Measurements from ENCODE around the gene USP9Y. TPM values are rescaled to one million over a fixed set of nuclear protein-coding genes. Genes with fewer than 3 reads are reported as not detected.
"Not testable (repeated sequence)": the region's sequence is repeated elsewhere in the genome, so short reads cannot be mapped to it uniquely, and the experiment has no call there.

USP9Y gene, protein sequence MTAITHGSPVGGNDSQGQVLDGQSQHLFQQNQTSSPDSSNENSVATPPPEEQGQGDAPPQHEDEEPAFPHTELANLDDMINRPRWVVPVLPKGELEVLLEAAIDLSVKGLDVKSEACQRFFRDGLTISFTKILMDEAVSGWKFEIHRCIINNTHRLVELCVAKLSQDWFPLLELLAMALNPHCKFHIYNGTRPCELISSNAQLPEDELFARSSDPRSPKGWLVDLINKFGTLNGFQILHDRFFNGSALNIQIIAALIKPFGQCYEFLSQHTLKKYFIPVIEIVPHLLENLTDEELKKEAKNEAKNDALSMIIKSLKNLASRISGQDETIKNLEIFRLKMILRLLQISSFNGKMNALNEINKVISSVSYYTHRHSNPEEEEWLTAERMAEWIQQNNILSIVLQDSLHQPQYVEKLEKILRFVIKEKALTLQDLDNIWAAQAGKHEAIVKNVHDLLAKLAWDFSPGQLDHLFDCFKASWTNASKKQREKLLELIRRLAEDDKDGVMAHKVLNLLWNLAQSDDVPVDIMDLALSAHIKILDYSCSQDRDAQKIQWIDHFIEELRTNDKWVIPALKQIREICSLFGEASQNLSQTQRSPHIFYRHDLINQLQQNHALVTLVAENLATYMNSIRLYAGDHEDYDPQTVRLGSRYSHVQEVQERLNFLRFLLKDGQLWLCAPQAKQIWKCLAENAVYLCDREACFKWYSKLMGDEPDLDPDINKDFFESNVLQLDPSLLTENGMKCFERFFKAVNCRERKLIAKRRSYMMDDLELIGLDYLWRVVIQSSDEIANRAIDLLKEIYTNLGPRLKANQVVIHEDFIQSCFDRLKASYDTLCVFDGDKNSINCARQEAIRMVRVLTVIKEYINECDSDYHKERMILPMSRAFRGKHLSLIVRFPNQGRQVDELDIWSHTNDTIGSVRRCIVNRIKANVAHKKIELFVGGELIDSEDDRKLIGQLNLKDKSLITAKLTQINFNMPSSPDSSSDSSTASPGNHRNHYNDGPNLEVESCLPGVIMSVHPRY (N-terminal part only)
- total RNA-seq = 10 to 100 TPM; 16.7 to 25.3 TPM

- CTCF ChIA-PET = interaction anchor here (1.3 kb wide), 1 partner anchor 11 kb away, joined by 4 read pairs; no protein-coding TSS in a partner anchor
- H3K27me3 Mint-ChIP-seq = no peaks in the 10 kb centered on the region
- peaks cover 10% of the 10 kb centered on the region for H3K9me3 Mint-ChIP-seq (ENCODE audit: low read depth)
- H3K4me3 Mint-ChIP-seq = no peak within 1 kb of the TSS
- ATAC-seq (no peak), DNase-seq (no peak)
- H3K27ac Mint-ChIP-seq = no peak within 1 kb of the TSS
- H3K4me1 Mint-ChIP-seq = no peaks in the 10 kb centered on the region
- H3K36me3 Mint-ChIP-seq = peaks cover 73% of the 10 kb centered on the region
Observed at GRCh38 chrY:12701181-12701695, at the start of gene USP9Y. Gene USP9Y (plus strand): TSS chrY:12701231. CDS start chrY:12709448, 8,217 bp downstream.

DNA sequence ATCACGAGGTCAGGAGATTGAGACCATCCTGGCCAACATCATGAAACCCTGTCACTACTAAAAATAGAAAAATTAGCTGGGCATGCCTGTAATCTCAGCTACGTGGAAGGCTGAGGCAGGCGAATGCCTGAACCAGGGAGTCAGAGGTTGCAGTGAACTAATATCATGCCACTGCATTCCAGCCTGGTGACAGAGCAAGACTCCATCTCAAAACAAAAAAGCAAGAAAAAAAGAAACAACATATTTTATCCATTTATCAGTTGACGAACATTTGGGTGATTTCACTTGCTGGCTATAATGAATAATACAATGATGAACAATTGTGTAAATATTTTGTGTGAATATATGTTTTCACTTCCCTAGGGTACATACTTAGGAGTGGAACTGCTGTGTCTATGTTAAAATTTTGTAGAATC lies 49.4 kb upstream of the USP9Y start:
- Mint-ChIP-seq H3K36me3 (no peaks in the 10 kb centered on the region), H3K4me3 (no peak overlapping the region), H3K27ac (no peak overlapping the region), H3K27me3 (no peaks in the 10 kb centered on the region), H3K9me3 (ENCODE audit: low read depth) (no peaks in the 10 kb centered on the region), H3K4me1 (no peaks in the 10 kb centered on the region)
- CTCF ChIA-PET = no interaction called here
- no peak for DNase-seq
- no peak for ATAC-seq

DNA sequence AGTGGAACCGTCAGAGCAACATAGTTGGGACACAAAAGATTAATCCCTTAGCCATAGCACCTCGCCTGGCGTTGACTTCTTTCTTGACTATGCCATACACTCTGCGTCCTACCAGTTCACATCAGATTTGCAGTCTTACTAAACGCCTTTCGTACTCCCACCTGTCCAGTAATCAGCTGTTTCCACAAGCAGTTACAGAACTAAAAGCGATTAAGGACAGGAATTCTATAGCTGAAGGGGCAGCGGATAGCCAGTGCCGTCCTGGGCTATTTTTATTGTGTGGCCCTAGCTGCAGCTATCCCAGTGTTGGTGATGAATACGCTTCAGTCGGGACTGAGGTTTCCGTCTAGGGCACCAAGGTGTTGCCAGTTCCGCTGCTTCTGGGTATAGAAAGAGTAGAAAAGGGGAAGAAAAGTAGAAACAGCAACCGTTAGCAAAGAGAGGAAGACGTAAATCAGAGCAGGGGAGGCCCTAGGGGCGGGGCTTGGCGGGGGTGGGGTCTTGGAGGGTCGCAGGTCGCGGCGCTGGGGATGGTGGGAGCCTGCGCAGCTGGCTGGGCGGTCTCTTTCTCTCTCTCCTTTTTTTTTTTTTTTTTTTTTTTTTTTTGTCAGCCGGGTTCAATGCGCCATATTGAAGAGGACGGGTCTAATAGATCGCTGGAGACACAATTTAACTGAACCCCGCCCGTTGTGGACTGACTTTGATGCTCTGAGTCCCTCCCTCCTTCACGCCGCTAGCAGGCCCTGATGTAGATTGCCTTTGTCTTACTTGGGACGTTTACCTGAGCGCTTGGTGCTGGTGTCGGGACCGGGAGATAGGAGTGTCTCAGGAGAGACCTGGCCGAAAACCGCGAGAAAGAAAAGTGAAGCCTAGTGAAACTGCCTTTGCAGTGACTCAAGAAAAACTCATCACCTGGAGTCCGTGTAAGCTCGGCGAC lies 39.0 kb upstream of the USP9Y start:
- no peaks in the 10 kb centered on the region for H3K9me3 Mint-ChIP-seq (ENCODE audit: low read depth)
- H3K4me3 Mint-ChIP-seq = peak overlapping the region; percentile 93
- no peaks in the 10 kb centered on the region for H3K27me3 Mint-ChIP-seq
- peak; percentile 86 for DNase-seq
- CTCF ChIA-PET = interaction anchor here (0.9 kb wide), 1 partner anchor 50 kb away, joined by 3 read pairs; no protein-coding TSS in a partner anchor
- peak; percentile 84 for ATAC-seq
- peak overlapping the region; percentile 99 for H3K27ac Mint-ChIP-seq
- peaks cover 23% of the 10 kb centered on the region for H3K36me3 Mint-ChIP-seq
- H3K4me1 Mint-ChIP-seq = peaks cover 19% of the 10 kb centered on the region

DNA sequence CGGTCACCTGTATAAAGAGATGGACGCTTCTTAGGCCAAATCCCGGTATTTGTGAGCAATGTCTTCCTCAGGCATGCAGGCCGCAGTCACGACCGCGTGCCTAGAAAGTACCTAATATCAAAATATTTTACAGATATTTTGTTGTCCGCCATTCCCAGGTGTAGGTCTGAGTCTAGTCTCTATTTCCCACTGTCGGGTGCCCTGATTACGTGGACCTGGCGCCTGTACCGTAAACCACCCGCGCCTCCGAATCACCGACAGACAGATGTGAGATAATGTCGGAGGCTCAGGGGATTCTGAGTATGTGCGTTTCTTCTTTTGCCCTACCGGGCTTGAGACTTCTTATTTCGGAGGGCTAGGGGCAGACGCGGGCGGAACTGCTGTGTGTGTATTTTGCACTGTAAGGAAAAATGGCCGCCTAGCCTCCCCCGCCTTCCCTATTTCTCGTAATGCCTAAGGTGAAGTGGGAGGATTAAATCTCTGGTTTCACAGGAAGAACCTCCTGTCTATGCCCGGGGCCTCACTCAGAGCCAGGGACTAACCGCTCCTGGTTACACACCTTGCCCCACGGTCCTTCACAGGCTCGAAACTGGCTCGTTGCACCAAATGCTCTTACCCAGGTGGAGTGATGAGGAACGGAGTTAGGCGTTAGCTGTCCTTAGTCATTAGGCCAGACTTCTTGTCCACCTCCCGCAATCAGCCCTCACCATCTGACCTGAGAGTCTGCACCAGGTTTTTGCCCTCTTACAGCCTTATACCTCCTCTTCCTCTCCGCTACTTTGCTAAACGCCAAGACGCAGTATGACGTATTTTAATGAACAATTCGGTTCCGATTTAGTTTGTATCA lies 38.1 kb upstream of the USP9Y start:
- Mint-ChIP-seq H3K27me3 (no peaks in the 10 kb centered on the region), H3K27ac (peak overlapping the region; percentile 99), H3K4me1 (peaks cover 20% of the 10 kb centered on the region), H3K36me3 (peaks cover 26% of the 10 kb centered on the region), H3K9me3 (ENCODE audit: low read depth) (no peaks in the 10 kb centered on the region), H3K4me3 (peak overlapping the region; percentile 93)
- CTCF ChIA-PET = no interaction called here
- DNase-seq (peak; percentile 62), ATAC-seq (peak; percentile 44)

- peak; percentile 50 for DNase-seq
- peaks cover 29% of the 10 kb centered on the region for H3K36me3 Mint-ChIP-seq
- H3K4me1 Mint-ChIP-seq = peaks cover 23% of the 10 kb centered on the region
- H3K9me3 Mint-ChIP-seq (ENCODE audit: low read depth); H3K27me3 Mint-ChIP-seq; ATAC-seq; CTCF ChIA-PET: not testable (repeated sequence)
- H3K4me3 Mint-ChIP-seq = peak overlapping the region; percentile 93
- H3K27ac Mint-ChIP-seq = peak overlapping the region; percentile 99
Observed at GRCh38 chrY:12663845-12664244, 37.2 kb upstream of the USP9Y start.

GRCh38 chrY:12678111-12678510 lies 22.9 kb upstream of the USP9Y start:
- no peak overlapping the region for H3K27ac Mint-ChIP-seq
- peaks cover 9% of the 10 kb centered on the region for H3K4me1 Mint-ChIP-seq
- CTCF ChIA-PET = no interaction called here
- ATAC-seq = no peak
- peaks cover 27% of the 10 kb centered on the region for H3K36me3 Mint-ChIP-seq
- H3K27me3 Mint-ChIP-seq = no peaks in the 10 kb centered on the region
- no peak for DNase-seq
- H3K9me3 Mint-ChIP-seq (ENCODE audit: low read depth) = no peaks in the 10 kb centered on the region
- H3K4me3 Mint-ChIP-seq = no peak overlapping the region

DNA sequence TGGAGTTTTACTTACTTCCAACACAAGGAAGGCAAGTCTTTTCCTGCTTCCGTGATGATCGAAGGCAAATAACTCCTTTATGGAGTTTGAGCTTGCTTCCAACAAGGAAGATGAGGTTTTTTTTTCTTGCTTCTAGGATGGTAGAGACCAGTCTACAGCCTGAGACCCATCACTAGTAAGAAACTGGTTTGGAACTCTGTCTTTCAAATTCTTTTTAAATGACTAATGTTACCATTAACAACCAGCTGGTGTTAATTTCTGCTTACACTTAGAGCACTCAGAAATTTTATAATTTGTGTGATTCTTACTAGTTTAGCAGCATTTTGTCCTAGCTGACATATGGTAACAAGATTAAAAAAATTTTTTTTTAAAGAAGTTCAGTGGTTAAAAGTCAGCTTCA lies 19.5 kb upstream of the USP9Y start:
- Mint-ChIP-seq H3K4me3 (no peak overlapping the region), H3K9me3 (ENCODE audit: low read depth) (no peaks in the 10 kb centered on the region), H3K27ac (no peak overlapping the region), H3K27me3 (no peaks in the 10 kb centered on the region), H3K4me1 (peaks cover 7% of the 10 kb centered on the region), H3K36me3 (peaks cover 36% of the 10 kb centered on the region)
- CTCF ChIA-PET = no interaction called here
- DNase-seq (no peak), ATAC-seq (no peak)

GRCh38 chrY:12688337-12688736 lies 12.7 kb upstream of the USP9Y start:
- H3K36me3 Mint-ChIP-seq = peaks cover 68% of the 10 kb centered on the region
- H3K4me3 Mint-ChIP-seq = no peak overlapping the region
- CTCF ChIA-PET = no interaction called here
- no peaks in the 10 kb centered on the region for H3K27me3 Mint-ChIP-seq
- ATAC-seq = no peak
- no peak overlapping the region for H3K27ac Mint-ChIP-seq
- H3K4me1 Mint-ChIP-seq = no peaks in the 10 kb centered on the region
- H3K9me3 Mint-ChIP-seq (ENCODE audit: low read depth) = peaks cover 6% of the 10 kb centered on the region
- no peak for DNase-seq

- H3K36me3 Mint-ChIP-seq = peaks cover 67% of the 10 kb centered on the region
- no peak overlapping the region for H3K4me3 Mint-ChIP-seq
- no peaks in the 10 kb centered on the region for H3K4me1 Mint-ChIP-seq
- CTCF ChIA-PET = no interaction called here
- DNase-seq (no peak), ATAC-seq (no peak)
- peaks cover 10% of the 10 kb centered on the region for H3K9me3 Mint-ChIP-seq (ENCODE audit: low read depth)
- H3K27ac Mint-ChIP-seq = no peak overlapping the region
- H3K27me3 Mint-ChIP-seq = no peaks in the 10 kb centered on the region
Observed at GRCh38 chrY:12700087-12700486, 944 bp upstream of the USP9Y start.

- Mint-ChIP-seq H3K27me3 (no peaks in the 10 kb centered on the region), H3K4me3 (no peak overlapping the region), H3K36me3 (peaks cover 77% of the 10 kb centered on the region), H3K4me1 (no peaks in the 10 kb centered on the region), H3K9me3 (ENCODE audit: low read depth) (peaks cover 10% of the 10 kb centered on the region), H3K27ac (no peak overlapping the region)
- no peak for DNase-seq
- CTCF ChIA-PET = interaction anchor here (1.3 kb wide), 1 partner anchor 10 kb away, joined by 4 read pairs; no protein-coding TSS in a partner anchor
- no peak for ATAC-seq
Observed at GRCh38 chrY:12702174-12702573, 1.1 kb downstream of the USP9Y start.

DNA sequence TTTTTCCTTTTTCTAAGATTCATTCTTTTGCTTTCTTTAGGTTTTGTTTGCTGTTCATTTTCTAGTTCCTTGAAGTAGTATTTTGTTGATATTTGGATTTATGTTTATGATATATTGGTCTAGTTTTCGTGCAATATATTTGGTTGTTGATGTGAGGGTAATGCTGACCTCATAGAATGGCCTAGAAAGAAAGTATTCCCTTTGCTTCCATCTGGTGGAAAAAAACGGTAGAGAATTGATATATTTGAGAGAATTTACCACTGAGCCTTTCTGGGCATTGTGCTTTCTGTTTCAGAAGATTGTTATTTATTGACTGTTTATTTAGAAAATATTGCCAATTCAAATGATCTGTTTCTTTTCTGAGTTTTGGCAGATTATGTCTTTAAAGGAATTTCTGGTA lies 9.4 kb downstream of the USP9Y start:
- Mint-ChIP-seq H3K4me3 (no peak overlapping the region), H3K27me3 (no peaks in the 10 kb centered on the region), H3K4me1 (no peaks in the 10 kb centered on the region), H3K27ac (no peak overlapping the region), H3K9me3 (ENCODE audit: low read depth) (no peaks in the 10 kb centered on the region), H3K36me3 (peaks cover 26% of the 10 kb centered on the region)
- ATAC-seq (no peak), DNase-seq (no peak)
- CTCF ChIA-PET = interaction anchor here (1.0 kb wide), 1 partner anchor 19 kb away, joined by 3 read pairs; no protein-coding TSS in a partner anchor

DNA sequence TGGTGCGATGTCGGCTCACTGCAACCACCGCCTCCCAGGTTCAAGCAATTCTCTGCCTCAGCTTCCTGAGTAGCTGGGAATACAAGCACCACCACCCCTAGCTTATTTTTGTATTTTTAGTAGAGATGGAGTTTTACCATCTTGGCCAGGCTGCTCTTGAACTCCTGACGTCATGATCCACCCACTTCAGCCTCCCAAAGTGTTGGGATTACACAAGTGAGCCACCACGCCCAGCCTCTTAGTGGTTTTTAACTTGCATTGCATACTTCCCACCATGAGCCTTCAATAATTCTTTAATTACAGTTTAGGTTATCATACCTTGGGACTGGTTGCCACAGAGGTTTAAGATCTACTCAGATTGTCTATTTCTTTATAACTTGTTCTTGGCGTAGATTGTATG lies 14.3 kb downstream of the USP9Y start:
- Mint-ChIP-seq H3K27me3 (no peaks in the 10 kb centered on the region), H3K9me3 (ENCODE audit: low read depth) (no peaks in the 10 kb centered on the region), H3K4me1 (no peaks in the 10 kb centered on the region), H3K36me3 (peaks cover 21% of the 10 kb centered on the region), H3K4me3 (no peak overlapping the region), H3K27ac (no peak overlapping the region)
- ATAC-seq (no peak), DNase-seq (no peak)
- CTCF ChIA-PET = no interaction called here

Measured in activated CD8-positive, alpha-beta memory T cell treated with anti-CD3 and anti-CD28 coated beads, Interleukin-2, amount 10 ng/mL, durations not matched to agents 7 days and 5 days (primary cell).